ENCODE measurements around the gene TUT1.

Gene TUT1

DNA sequence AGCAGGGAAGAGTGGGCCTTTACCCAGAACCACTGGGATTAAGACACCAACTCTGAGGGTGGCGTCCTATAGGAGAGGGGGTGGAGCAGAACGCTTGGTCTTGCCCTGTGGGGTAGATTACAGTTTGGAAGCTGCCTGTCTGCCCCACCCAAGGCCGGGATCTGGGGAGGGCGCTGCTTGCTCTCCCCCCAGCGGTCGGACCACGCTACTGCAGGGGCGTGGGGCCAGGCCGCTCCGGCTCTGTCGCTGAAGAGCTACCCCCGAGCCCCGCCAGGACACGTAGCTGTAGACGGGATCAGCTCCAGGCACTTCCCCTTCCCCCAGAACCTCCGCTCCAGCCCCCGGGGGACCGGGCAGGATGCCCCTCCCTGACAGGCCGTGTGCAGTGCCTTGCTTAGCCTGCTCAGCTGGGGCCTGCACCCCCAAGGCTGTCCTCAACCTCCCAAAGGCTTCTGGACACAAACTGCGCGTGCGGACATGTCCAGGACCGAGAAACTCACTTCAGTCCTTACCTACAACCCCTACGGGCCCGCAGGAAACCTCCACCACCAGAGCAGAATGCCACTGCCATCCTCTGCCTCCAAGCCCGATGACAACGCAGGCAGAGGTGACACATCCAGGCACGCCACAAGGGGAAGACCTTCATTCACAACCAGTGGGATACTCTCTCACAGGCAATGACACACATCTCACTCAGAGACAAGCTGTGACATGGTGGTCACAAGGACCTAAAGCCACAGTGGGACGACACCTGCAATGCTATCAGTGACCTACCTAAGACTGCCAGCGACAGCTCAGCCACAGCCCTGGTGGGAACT, 48.4 kb downstream of the TUT1 start:
- Histone ChIP-seq H3K36me3 (ENCODE audit: control insufficient read depth in 1 of 2, insufficient read depth in 2 of 2, low read length in 2 of 2) (peaks cover 0 to 6% of the 10 kb centered on the region in 2 donors), H3K4me3 (ENCODE audit: low read depth in 1 of 2, low read length in 2 of 2) (peak overlapping the region; percentile 94 to 96), H3K4me1 (ENCODE audit: control insufficient read depth in 1 of 2, insufficient read depth in 2 of 2, low read length in 2 of 2) (peaks cover 74 to 86% of the 10 kb centered on the region in 2 donors), H3K27me3 (ENCODE audit: control insufficient read depth in 1 of 2, insufficient read depth in 2 of 2, low read length in 2 of 2) (no peaks in the 10 kb centered on the region), H3K9me3 (ENCODE audit: control insufficient read depth in 1 of 2, low read length in 2 of 2) (no peaks in the 10 kb centered on the region), H3K27ac (ENCODE audit: low read depth, low read length) (peak overlapping the region; percentile 93), H3K9ac (ENCODE audit: low read depth in 1 of 2, low read length in 2 of 2) (peak overlapping the region; percentile 95 to 98)

DNA sequence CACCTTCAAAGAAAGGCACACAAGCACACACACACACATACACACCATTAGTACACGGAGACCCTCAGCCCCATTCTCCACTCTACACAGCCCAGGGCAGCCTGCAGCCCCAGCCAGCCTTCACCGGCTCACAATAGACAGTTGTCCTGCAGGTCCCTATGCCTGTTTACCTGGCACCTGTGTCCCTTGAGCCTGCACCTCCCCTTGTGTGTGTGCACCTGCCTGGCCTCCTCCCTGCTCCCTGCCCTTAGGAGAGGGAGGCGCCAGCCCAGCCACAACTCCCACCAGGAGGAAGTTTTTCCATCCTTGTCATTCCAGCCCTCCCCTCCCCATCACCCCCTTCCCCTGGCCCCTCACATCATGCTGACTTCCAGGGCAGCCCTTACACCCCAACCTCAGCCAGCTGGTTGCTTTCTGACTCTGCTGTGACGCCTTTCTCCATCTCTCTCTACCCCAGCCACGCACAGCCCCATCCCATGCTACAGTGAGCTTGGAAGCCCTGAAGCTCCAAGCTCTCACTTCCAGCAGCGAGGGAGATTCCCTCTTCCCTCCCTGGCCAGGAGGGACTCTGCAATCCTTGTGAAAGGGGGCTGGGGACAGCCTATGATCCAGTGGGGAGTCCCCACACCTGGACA, 49.1 kb downstream of the TUT1 start:
- H3K27ac ChIP-seq (ENCODE audit: low read depth, low read length): peak overlapping the region; percentile 93
- peak overlapping the region; percentile 95 to 98 for H3K9ac ChIP-seq (ENCODE audit: low read depth in 1 of 2, low read length in 2 of 2)
- peak overlapping the region; percentile 94 to 96 for H3K4me3 ChIP-seq (ENCODE audit: low read depth in 1 of 2, low read length in 2 of 2)
- H3K9me3 ChIP-seq (ENCODE audit: control insufficient read depth in 1 of 2, low read length in 2 of 2): no peaks in the 10 kb centered on the region
- peaks cover 0 to 6% of the 10 kb centered on the region in 2 donors for H3K36me3 ChIP-seq (ENCODE audit: control insufficient read depth in 1 of 2, insufficient read depth in 2 of 2, low read length in 2 of 2)
- H3K27me3 ChIP-seq (ENCODE audit: control insufficient read depth in 1 of 2, insufficient read depth in 2 of 2, low read length in 2 of 2): no peaks in the 10 kb centered on the region
- peaks cover 69 to 86% of the 10 kb centered on the region in 2 donors for H3K4me1 ChIP-seq (ENCODE audit: control insufficient read depth in 1 of 2, insufficient read depth in 2 of 2, low read length in 2 of 2)

DNA sequence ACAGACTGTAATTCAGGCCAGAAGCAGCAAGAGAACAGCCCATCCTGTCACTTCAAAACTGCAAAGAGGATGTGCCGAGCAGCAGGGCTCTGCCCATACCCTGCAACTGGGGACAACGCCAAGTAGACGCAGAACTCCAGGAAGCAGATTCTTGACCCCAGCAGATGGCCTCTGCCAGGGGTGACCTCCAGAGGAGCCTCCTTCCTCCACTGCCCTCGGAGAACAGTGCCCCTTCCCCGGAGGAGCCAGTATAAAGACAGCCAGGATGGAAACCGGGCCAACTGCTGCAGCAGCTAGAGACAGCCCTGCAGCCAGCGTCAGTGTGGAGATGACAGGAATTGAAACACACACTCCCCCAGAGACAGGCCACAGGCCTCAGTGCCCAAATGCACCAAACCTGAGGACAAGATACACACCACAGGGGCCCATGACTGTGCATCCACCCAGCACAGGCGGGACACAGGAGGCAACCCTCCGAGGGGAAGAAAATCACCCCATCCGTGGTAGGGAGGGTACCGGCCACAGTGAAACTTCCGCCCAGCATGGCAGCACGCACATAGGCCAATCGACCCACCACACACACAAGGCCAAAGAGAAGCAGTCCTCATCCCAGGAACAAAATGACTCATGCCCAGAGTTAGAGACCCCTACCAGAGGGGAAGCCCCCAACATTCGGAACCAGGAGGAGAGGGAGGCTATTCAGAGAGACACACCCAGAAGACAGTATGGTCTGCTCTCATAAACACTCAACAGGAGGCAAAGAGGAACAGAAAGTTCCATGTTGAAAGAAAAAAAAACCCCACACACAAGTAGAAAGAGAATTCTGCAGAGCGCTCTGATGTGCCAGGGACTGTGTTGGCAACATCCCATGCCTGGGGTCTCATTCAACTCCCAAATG, 50.3 kb downstream of the TUT1 start:
- Histone ChIP-seq H3K36me3 (ENCODE audit: control insufficient read depth in 1 of 2, insufficient read depth in 2 of 2, low read length in 2 of 2) (peaks cover 0 to 8% of the 10 kb centered on the region in 2 donors), H3K27me3 (ENCODE audit: control insufficient read depth in 1 of 2, insufficient read depth in 2 of 2, low read length in 2 of 2) (no peaks in the 10 kb centered on the region), H3K4me1 (ENCODE audit: control insufficient read depth in 1 of 2, insufficient read depth in 2 of 2, low read length in 2 of 2) (peaks cover 69 to 88% of the 10 kb centered on the region in 2 donors), H3K9ac (ENCODE audit: low read depth in 1 of 2, low read length in 2 of 2) (peak overlapping the region; percentile 54 to 98), H3K4me3 (ENCODE audit: low read depth in 1 of 2, low read length in 2 of 2) (peak overlapping the region; percentile 55 to 94), H3K27ac (ENCODE audit: low read depth, low read length) (no peak overlapping the region), H3K9me3 (ENCODE audit: control insufficient read depth in 1 of 2, low read length in 2 of 2) (no peaks in the 10 kb centered on the region)

DNA sequence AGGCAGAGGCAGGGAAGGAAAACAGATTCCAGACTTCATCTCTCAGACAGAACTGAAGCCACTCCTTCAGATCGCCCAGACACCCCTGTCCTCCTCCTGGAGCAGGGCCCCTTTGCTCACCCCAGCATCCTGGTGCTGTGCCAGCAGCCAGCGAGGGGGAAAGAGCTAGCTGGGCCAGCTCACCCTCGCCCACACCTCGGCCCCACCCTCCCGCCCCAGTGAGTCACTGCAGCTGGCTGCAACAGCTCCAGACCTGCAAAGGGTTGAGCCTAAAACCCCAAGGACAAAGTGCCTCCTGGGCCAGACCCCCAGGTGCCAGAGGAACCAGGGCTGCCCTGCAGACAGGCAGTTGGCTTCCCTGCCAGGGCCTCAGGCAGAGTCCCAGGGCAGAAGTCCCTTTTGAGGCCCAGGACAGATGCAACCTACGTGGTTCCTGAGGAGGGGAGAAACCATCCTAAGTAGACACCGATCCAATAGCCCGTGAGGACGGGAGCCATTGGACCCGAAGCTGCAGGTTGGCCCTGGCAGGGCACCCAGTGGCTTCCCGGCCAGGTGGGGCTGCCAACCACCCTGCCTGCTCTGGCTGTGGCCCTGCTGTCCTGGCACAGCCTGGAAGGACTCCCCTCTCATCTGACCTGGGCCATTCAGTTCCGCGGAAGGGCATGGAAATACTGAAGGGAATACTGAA, 51.9 kb downstream of the TUT1 start:
- Histone ChIP-seq H3K9ac (ENCODE audit: low read depth in 1 of 2, low read length in 2 of 2) (peak overlapping the region; percentile 39 to 54), H3K27me3 (ENCODE audit: control insufficient read depth in 1 of 2, insufficient read depth in 2 of 2, low read length in 2 of 2) (no peaks in the 10 kb centered on the region), H3K4me1 (ENCODE audit: control insufficient read depth in 1 of 2, insufficient read depth in 2 of 2, low read length in 2 of 2) (peaks cover 64 to 81% of the 10 kb centered on the region in 2 donors), H3K4me3 (ENCODE audit: low read depth in 1 of 2, low read length in 2 of 2) (peak overlapping the region; percentile 46 to 50), H3K9me3 (ENCODE audit: control insufficient read depth in 1 of 2, low read length in 2 of 2) (no peaks in the 10 kb centered on the region), H3K27ac (ENCODE audit: low read depth, low read length) (peak overlapping the region; percentile 70), H3K36me3 (ENCODE audit: control insufficient read depth in 1 of 2, insufficient read depth in 2 of 2, low read length in 2 of 2) (peaks cover 9 to 24% of the 10 kb centered on the region in 2 donors)

DNA sequence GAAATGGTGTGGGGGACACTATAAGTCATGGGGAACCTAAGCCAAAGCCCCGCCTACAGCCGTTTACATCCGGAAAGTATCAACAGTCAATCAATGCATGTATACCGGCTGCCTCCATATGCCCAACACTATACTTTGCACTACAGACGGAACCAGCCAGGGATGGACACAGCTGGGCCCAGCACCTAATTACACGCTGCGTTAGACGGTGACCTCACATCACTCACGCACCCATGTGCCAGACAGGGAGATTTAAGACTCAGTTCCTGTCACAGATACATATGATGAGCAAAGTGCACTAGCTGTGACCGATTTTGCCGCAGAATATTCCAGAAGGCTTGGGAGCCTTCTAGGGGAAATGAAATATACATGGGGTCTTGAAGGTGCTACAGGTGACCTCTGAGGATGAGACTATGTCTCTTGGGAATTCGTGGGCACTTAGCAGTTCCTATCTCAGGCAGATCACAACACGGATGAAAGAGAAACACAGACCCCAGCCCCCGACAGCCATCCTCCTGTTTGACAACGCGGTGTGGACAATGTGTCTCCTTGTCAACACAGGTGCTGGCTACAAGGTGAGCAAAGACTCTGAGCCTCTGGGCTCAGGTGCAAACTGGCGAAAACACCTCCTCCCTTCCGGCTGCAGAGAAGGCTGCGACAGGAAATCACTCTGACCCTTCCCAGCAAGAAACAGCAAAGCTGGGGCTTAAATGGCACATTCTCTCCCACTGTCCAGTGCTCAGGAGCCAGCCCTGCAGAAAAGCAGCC, 52.7 kb downstream of the TUT1 start:
- Histone ChIP-seq H3K9me3 (ENCODE audit: control insufficient read depth in 1 of 2, low read length in 2 of 2) (no peaks in the 10 kb centered on the region), H3K9ac (ENCODE audit: low read depth in 1 of 2, low read length in 2 of 2) (peak overlapping the region; percentile 34 to 35), H3K27ac (ENCODE audit: low read depth, low read length) (peak overlapping the region; percentile 36), H3K4me3 (ENCODE audit: low read depth in 1 of 2, low read length in 2 of 2) (peak overlapping the region; percentile 33 to 46), H3K27me3 (ENCODE audit: control insufficient read depth in 1 of 2, insufficient read depth in 2 of 2, low read length in 2 of 2) (no peaks in the 10 kb centered on the region), H3K4me1 (ENCODE audit: control insufficient read depth in 1 of 2, insufficient read depth in 2 of 2, low read length in 2 of 2) (peaks cover 60 to 73% of the 10 kb centered on the region in 2 donors), H3K36me3 (ENCODE audit: control insufficient read depth in 1 of 2, insufficient read depth in 2 of 2, low read length in 2 of 2) (peaks cover 17 to 32% of the 10 kb centered on the region in 2 donors)

DNA sequence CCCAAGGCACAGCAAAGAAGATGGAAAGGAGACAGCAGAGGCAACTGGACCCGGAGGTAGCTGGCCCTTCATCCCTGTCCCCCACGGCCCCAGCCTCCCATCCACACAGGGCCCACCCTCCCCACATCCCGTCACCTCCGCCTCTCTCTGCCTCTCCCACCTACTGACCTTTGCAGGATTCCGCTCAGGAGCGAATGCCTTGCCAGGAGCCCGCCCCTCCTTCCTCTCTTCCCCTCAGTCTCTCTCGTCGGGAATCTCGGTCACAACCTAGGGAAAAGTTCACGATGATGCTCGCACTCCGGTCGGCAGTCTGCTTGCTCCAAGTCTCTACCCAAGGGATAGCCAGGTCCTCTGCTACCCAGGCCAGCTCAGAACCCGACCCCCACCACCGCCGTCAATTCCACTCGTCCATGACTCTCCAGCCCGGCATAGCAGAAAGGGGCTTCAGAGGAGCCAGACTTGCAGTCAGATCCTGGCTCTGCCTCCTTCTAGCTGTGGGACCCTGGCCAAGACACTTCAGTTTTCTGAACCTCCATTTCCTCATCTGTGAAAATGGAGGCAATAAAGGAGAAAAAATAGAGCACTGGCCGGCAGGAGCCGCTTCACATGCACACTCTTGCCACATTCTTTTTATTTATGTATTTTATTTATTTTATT, 54.9 kb downstream of the TUT1 start:
- Histone ChIP-seq H3K4me3 (ENCODE audit: low read depth in 1 of 2, low read length in 2 of 2) (no peak overlapping the region), H3K36me3 (ENCODE audit: control insufficient read depth in 1 of 2, insufficient read depth in 2 of 2, low read length in 2 of 2) (peaks cover 38 to 51% of the 10 kb centered on the region in 2 donors), H3K4me1 (ENCODE audit: control insufficient read depth in 1 of 2, insufficient read depth in 2 of 2, low read length in 2 of 2) (peaks cover 38 to 52% of the 10 kb centered on the region in 2 donors), H3K27me3 (ENCODE audit: control insufficient read depth in 1 of 2, insufficient read depth in 2 of 2, low read length in 2 of 2) (no peaks in the 10 kb centered on the region), H3K9me3 (ENCODE audit: control insufficient read depth in 1 of 2, low read length in 2 of 2) (no peaks in the 10 kb centered on the region), H3K9ac (ENCODE audit: low read depth in 1 of 2, low read length in 2 of 2) (no peak overlapping the region), H3K27ac (ENCODE audit: low read depth, low read length) (no peak overlapping the region)

DNA sequence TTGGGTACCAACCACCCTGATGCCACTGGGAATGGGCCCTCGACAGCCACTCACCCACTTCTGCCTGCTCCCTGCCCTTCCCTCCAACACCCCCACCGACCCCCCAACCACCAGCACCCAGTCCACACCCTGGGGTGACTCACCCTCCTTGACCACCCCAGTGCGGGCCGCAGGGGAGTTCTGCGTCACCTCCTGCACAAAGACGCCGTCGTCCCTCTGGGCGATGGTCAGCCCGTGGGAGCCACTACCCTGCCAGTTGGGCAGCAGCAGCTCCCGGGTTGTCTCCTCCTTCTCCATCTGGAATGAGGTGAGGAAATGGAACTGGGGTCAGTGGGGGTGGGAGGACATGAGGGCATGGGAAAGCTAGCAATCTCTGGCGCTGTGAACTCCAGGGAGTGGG, 55.5 kb downstream of the TUT1 start:
- Histone ChIP-seq H3K9me3 (ENCODE audit: control insufficient read depth in 1 of 2, low read length in 2 of 2) (no peaks in the 10 kb centered on the region), H3K4me1 (ENCODE audit: control insufficient read depth in 1 of 2, insufficient read depth in 2 of 2, low read length in 2 of 2) (peaks cover 32 to 45% of the 10 kb centered on the region in 2 donors), H3K36me3 (ENCODE audit: control insufficient read depth in 1 of 2, insufficient read depth in 2 of 2, low read length in 2 of 2) (peaks cover 43 to 57% of the 10 kb centered on the region in 2 donors), H3K27me3 (ENCODE audit: control insufficient read depth in 1 of 2, insufficient read depth in 2 of 2, low read length in 2 of 2) (no peaks in the 10 kb centered on the region), H3K27ac (ENCODE audit: low read depth, low read length) (no peak overlapping the region), H3K9ac (ENCODE audit: low read depth in 1 of 2, low read length in 2 of 2) (no peak overlapping the region), H3K4me3 (ENCODE audit: low read depth in 1 of 2, low read length in 2 of 2) (no peak overlapping the region)

DNA sequence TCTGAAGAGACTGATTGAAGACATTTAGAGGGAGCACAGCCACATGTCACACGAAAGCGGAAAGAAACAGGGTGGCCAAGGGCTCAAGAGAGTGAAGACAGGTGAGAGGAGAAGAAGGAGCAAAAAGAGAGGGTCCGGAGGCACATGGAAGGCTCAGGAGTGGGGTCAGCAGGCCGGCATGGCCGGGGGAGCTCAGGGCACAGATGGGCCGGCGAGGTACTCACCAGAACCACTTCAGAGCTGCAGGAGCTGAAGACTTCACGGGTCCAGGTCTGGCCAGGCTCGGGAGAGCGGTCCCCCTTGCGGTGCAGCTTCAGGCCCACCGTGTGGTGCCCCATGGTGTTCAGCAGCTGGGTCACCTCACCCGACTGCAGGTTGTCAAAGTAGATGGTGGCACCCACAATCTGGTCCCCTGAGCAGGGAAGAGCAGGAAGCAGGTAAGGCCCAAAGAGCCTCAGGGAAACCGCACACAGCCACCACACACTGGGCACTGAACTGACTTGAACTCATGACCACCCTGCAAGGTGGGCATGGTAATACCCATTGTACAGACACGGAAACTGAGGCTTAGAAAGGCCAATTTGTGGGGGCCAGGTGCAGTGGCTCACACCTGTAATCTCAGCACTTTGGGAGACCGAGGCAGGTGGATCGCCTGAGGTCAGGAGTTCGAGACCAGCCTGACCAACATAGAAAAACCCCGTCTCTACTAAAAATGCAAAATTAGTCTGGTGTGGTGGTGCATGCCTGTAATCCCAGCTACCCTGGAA, 56.4 kb downstream of the TUT1 start:
- no peak overlapping the region for H3K4me3 ChIP-seq (ENCODE audit: low read depth in 1 of 2, low read length in 2 of 2)
- no peak overlapping the region for H3K27ac ChIP-seq (ENCODE audit: low read depth, low read length)
- H3K36me3 ChIP-seq (ENCODE audit: control insufficient read depth in 1 of 2, insufficient read depth in 2 of 2, low read length in 2 of 2): peaks cover 43 to 66% of the 10 kb centered on the region in 2 donors
- H3K9me3 ChIP-seq (ENCODE audit: control insufficient read depth in 1 of 2, low read length in 2 of 2): no peaks in the 10 kb centered on the region
- H3K4me1 ChIP-seq (ENCODE audit: control insufficient read depth in 1 of 2, insufficient read depth in 2 of 2, low read length in 2 of 2): peaks cover 25 to 37% of the 10 kb centered on the region in 2 donors
- H3K27me3 ChIP-seq (ENCODE audit: control insufficient read depth in 1 of 2, insufficient read depth in 2 of 2, low read length in 2 of 2): no peaks in the 10 kb centered on the region
- no peak overlapping the region for H3K9ac ChIP-seq (ENCODE audit: low read depth in 1 of 2, low read length in 2 of 2)

All from duodenal mucosa (tissue), 2 donors.